B cell (primary cell): ENCODE data around the gene TMEM119. TPM values are rescaled to one million over a fixed set of nuclear protein-coding genes. Genes with fewer than 3 reads are reported as not detected.

ENCODE experiments used
- ATAC-seq: fragments of 200-7000 bp; cut with Tn5 transposase; one replicate; pipeline ENCODE4 v1.10.0; 2021; ENCODE audit warnings: low read depth, mild to moderate bottlenecking, moderate number of reproducible peaks, moderate library complexity
- CTCF ChIA-PET: fragments of 350-600 bp; sonication (Branson Sonifier 250); formaldehyde crosslinking; loops from one replicate; lab custom pipeline; 2021; ENCODE audit warnings: antibody characterized with exemption, inconsistent platforms; lab: Charles Lee
- POLR2A ChIA-PET: fragments of 350-600 bp; sonication (Branson Sonifier 250); formaldehyde crosslinking; loops from one replicate; lab custom pipeline; 2021; ENCODE audit warnings: antibody characterized with exemption; lab: Charles Lee
- DNase-seq: peaks from one replicate; pipeline ENCODE4 v3.0.0; 2013
- H2AFZ ChIP-seq: 2 replicates; pipeline ENCODE4 v1.6.1; 2012; ENCODE audit warnings: mild to moderate bottlenecking, low read depth, low read length; ENCODE audit not compliant: insufficient read depth, poor library complexity, severe bottlenecking
- H3K27ac ChIP-seq, 2 donors: 1 replicate in 1 of 2; 2 replicates in 1 of 2; pipeline ENCODE4 v1.5.1; 2012 to 2013; ENCODE audit warnings: low read length in 2 of 2, mild to moderate bottlenecking in 2 of 2, moderate library complexity in 1 of 2
- H3K27me3 ChIP-seq, 4 experiments: fragments of 200-600 bp in 1 of 4; sonication (generic) in 1 of 4; replicated peaks in 1 of 4; 1 replicate in 2 of 4; 2 replicates in 2 of 4; pipeline versions ENCODE4 v1.6.1 to v1.7.0; 2013 to 2016; ENCODE audit warnings: low read length in 3 of 4, mild to moderate bottlenecking in 2 of 4, mixed read lengths in 1 of 4, moderate library complexity in 1 of 4; ENCODE audit not compliant: insufficient read depth in 4 of 4, control insufficient read depth in 3 of 4; ENCODE audit errors: control extremely low read depth in 1 of 4
- H3K36me3 ChIP-seq, 2 experiments: replicated peaks in 1 of 2; 1 replicate in 1 of 2; 2 replicates in 1 of 2; pipeline versions ENCODE4 v1.6.1 to v1.7.1; 2013; ENCODE audit warnings: low read length in 1 of 2; ENCODE audit not compliant: insufficient read depth in 2 of 2, control insufficient read depth in 1 of 2; ENCODE audit errors: control extremely low read depth in 1 of 2, extremely low read depth in 1 of 2
- H3K4me1 ChIP-seq, 2 donors: fragments of 200-600 bp in 1 of 2; sonication (generic) in 1 of 2; 1 replicate in 1 of 2; 2 replicates in 1 of 2; pipeline versions ENCODE4 v1.5.1 to v1.6.1; 2013 to 2017; ENCODE audit warnings: low read length in 2 of 2; ENCODE audit not compliant: control insufficient read depth in 2 of 2, insufficient read depth in 2 of 2
- H3K4me2 ChIP-seq: replicated peaks from 2 replicates; pipeline ENCODE3; 2012; ENCODE audit warnings: mild to moderate bottlenecking, low read depth, low read length; ENCODE audit not compliant: poor library complexity, severe bottlenecking
- H3K4me3 ChIP-seq, 5 experiments: fragments of 200-600 bp in 1 of 5; sonication (generic) in 1 of 5; 1 replicate in 3 of 5; 2 replicates in 2 of 5; pipeline versions ENCODE4 v1.5.1 to v1.7.0; 2011 to 2016; ENCODE audit warnings: low read length in 4 of 5, mild to moderate bottlenecking in 4 of 5, low read depth in 2 of 5, control low read depth in 1 of 5, moderate library complexity in 1 of 5; ENCODE audit not compliant: insufficient read depth in 1 of 5; ENCODE audit errors: control extremely low read depth in 1 of 5, extremely low read depth in 1 of 5
- H3K79me2 ChIP-seq: fragments of 200-600 bp; sonication (generic); one replicate; pipeline ENCODE4 v1.6.0; 2016; ENCODE audit warnings: low read length; ENCODE audit not compliant: control insufficient read depth, insufficient read depth
- H3K9ac ChIP-seq: fragments of 200-600 bp; sonication (generic); 2 replicates; pipeline ENCODE4 v1.6.1; 2017; ENCODE audit warnings: mild to moderate bottlenecking, low read length, moderate library complexity
- H3K9me3 ChIP-seq, 3 donors: one replicate each; pipeline versions ENCODE4 v1.6.1 to v1.7.1; 2013; ENCODE audit warnings: low read length in 2 of 3; ENCODE audit not compliant: control insufficient read depth in 2 of 3, insufficient read depth in 1 of 3; ENCODE audit errors: control extremely low read depth in 1 of 3
- H4K20me1 ChIP-seq: 2 replicates; pipeline ENCODE4 v1.6.0; 2012; ENCODE audit warnings: mild to moderate bottlenecking, low read length; ENCODE audit not compliant: insufficient read depth, control insufficient read depth, poor library complexity, severe bottlenecking
- H3K27ac Mint-ChIP-seq: one replicate; pipeline ENCODE4 v1.8.0; 2021; ENCODE audit warnings: mixed read lengths
- H3K27me3 Mint-ChIP-seq: one replicate; pipeline ENCODE4 v1.8.0; 2021; ENCODE audit warnings: mixed read lengths
- H3K4me1 Mint-ChIP-seq: one replicate; pipeline ENCODE4 v1.8.0; 2021; ENCODE audit warnings: mixed read lengths
- H3K4me3 Mint-ChIP-seq: one replicate; pipeline ENCODE4 v1.8.0; 2021; ENCODE audit warnings: mixed read lengths
- H3K9me3 Mint-ChIP-seq: one replicate; pipeline ENCODE4 v1.8.0; 2022; ENCODE audit warnings: mixed read lengths; ENCODE audit not compliant: insufficient read depth
- CTCF ChIP-seq: fragments of 200-600 bp; IDR thresholded peaks from one replicate; pipeline ENCODE4 v1.8.0; 2022; ENCODE audit warnings: antibody characterized with exemption, mild to moderate bottlenecking
- EZH2 ChIP-seq: IDR thresholded peaks from 2 replicates; pipeline ENCODE4 v1.6.1; 2012; ENCODE audit warnings: borderline replicate concordance, low read depth, mild to moderate bottlenecking, moderate library complexity, low read length; ENCODE audit not compliant: insufficient read depth, poor library complexity, severe bottlenecking
- WGBS: methylation state at CpG from one replicate; pipeline ENCODE4 v1.1.5; 2013; ENCODE audit warnings: missing lambda C conversion rate; ENCODE audit not compliant: insufficient coverage; 5-methylcytosine and 5-hydroxymethylcytosine counted together
- intact Hi-C: fragments of 100-400 bp; cut with micrococcal nuclease; formaldehyde crosslinking; loops from one replicate; pipeline ENCODE4 v1.10.0; 2022
- polyA plus RNA-seq: library from polyadenylated mRNA; depleted of rRNA; stranded (reverse); fragments of >200 nt; gene quantifications from 2 replicates; pipeline ENCODE4 v1.2.3, GENCODE V29; 2012
- total RNA-seq, 2 donors: library from RNA; stranded (reverse); fragments of 120-200 nt in 1 of 2; gene quantifications; 1 replicate in 1 of 2; 2 replicates in 1 of 2; pipeline versions ENCODE4 v1.2.3 to v1.2.4, GENCODE V29; 2013 to 2022

Gene TMEM119
- total and polyA plus RNA-seq, 2 donors (not counting 1 experiment from before 2014, with no cell fraction given): 0.25 TPM; not detected in 1

DNA sequence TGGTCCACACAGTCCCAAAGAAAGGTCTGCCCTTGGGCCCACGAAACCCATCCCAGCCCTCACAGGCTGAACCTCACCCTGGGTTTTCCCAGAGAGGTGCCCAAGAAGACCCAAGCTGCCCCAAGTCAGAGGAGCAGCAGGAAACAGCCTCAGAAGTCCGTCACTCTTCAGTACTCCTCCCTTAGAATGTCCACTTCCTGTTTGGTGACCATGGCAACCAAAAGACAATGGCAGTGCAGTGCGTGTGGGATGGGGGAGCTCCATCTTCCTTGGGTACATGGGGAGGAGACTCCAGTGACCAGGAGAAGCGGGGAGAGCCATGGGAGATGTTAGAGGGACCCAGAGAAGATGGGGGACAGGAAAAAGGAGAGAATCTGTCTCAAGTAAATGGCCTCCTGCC is 24.5 kb upstream of the TMEM119 start:
- Histone ChIP-seq H3K9ac (no peak overlapping the region), H3K4me1 (peaks cover 26 to 37% of the 10 kb centered on the region in 2 donors), H3K79me2 (peaks cover 20% of the 10 kb centered on the region), H3K27ac (no peak overlapping the region), H3K27me3 (no peaks in the 10 kb centered on the region), H2AFZ (no peak overlapping the region), H3K9me3 (peaks cover 0 to 19% (median 0%) of the 10 kb centered on the region in 3 donors), H3K4me2 (peak overlapping the region; percentile 33), H4K20me1 (no peaks in the 10 kb centered on the region), H3K4me3 (no peak overlapping the region), H3K36me3 (peaks cover 0 to 11% of the 10 kb centered on the region in 2 experiments)
- ChIA-PET POLR2A (interaction anchor here (1.7 kb wide), 1 partner anchor 12 kb away, joined by 10 read pairs; the partner anchor contains the start of gene SELPLG), CTCF (interaction anchor here (12.0 to 13.8 kb wide), 5 partner anchors 12 to 181 kb away, joined by 102 to 431 read pairs (median 135); partner anchors contain the start of genes ISCU, SART3 and SELPLG)
- WGBS: 56% methylated on average over 4 of the region's 4 CpGs
- no peak for ATAC-seq
- Mint-ChIP-seq H3K27ac (peak overlapping the region; percentile 85), H3K9me3 (no peaks in the 10 kb centered on the region), H3K27me3 (no peaks in the 10 kb centered on the region), H3K4me1 (peaks cover 55% of the 10 kb centered on the region), H3K4me3 (no peak overlapping the region)
- TF ChIP-seq CTCF: no peak
- no peak for TF ChIP-seq EZH2
- peak; percentile 50 for DNase-seq
- intact Hi-C loops: no loop called here

DNA sequence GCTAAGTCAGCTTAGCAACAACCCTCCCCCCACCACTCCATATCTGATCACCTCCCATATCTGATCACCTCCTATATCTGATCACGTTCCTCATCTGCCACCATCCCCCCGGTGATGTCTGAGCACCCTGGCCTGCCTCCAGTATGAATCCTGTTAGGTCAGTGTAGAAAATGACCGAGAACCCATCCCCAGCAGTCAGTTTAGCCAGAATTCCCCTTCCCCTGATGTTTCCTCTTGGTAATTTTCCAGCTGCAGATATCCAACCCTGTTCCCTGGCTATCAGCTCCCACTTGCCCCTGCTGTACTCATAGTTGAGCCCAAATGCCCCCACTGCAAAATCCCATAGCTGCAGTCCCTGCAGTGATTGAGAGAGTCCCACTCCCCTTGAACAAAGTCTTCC is 23.3 kb upstream of the TMEM119 start:
- TF ChIP-seq CTCF: no peak
- TF ChIP-seq EZH2: no peak
- CTCF ChIA-PET: interaction anchor here (0.9 to 13.8 kb wide), 6 partner anchors 10 to 182 kb away, joined by 3 to 431 read pairs (median 134); partner anchors contain the start of genes ISCU, SART3 and SELPLG
- Mint-ChIP-seq H3K4me3 (no peak overlapping the region), H3K27ac (peak overlapping the region; percentile 12), H3K9me3 (peaks cover 3% of the 10 kb centered on the region), H3K4me1 (peaks cover 64% of the 10 kb centered on the region), H3K27me3 (no peaks in the 10 kb centered on the region)
- 96% methylated on average over 3 of the region's 3 CpGs for WGBS
- H3K4me3 ChIP-seq: no peak overlapping the region
- peaks cover 13% of the 10 kb centered on the region for H3K79me2 ChIP-seq
- peaks cover 0 to 26% (median 1%) of the 10 kb centered on the region in 3 donors for H3K9me3 ChIP-seq
- intact Hi-C loops: no loop called here
- H3K4me2 ChIP-seq: no peak overlapping the region
- H2AFZ ChIP-seq: no peak overlapping the region
- no peak overlapping the region for H3K9ac ChIP-seq
- peaks cover 35 to 42% of the 10 kb centered on the region in 2 donors for H3K4me1 ChIP-seq
- H3K27me3 ChIP-seq: no peaks in the 10 kb centered on the region
- ATAC-seq: no peak
- peaks cover 0 to 11% of the 10 kb centered on the region in 2 experiments for H3K36me3 ChIP-seq
- no peak overlapping the region for H3K27ac ChIP-seq
- H4K20me1 ChIP-seq: no peaks in the 10 kb centered on the region
- no peak for DNase-seq
- POLR2A ChIA-PET: interaction anchor here (0.7 to 8.6 kb wide), 3 partner anchors 14 to 476 kb away, joined by 3 to 133 read pairs (median 4); partner anchors contain the start of genes SELPLG and UNG
